Measurements from ENCODE around the gene NXN. TPM values are rescaled to one million over a fixed set of nuclear protein-coding genes. Genes with fewer than 3 reads are reported as not detected.

The NXN gene
- total RNA-seq, 6 experiments from 2014 or later = 2.7 to 9.5 (median 8.0) TPM

- no peak for TF ChIP-seq CTCF (IDR thresholded peaks at IDR 0.05)
- TF ChIP-seq POLR2A (IDR thresholded peaks at IDR 0.05) = no peak
- Histone ChIP-seq H3K27me3 (no peaks in the 10 kb centered on the region), H3K27ac (no peak overlapping the region), H3K36me3 (no peaks in the 10 kb centered on the region), H3K4me3 (no peak overlapping the region), H3K9me3 (no peaks in the 10 kb centered on the region), H3K4me1 (peaks cover 0 to 14% (median 3%) of the 10 kb centered on the region in 4 donors)
- WGBS (ENCODE audit: insufficient coverage, low coverage, low lambda C conversion rate, missing lambda C conversion rate) = 57% methylated on average over 5 of the region's 10 CpGs
- DNase-seq (no peak), ATAC-seq (no peak)
- intact Hi-C loops (cut with DNase I) = no loop called here
Observed at GRCh38 chr17:852349-852748, 127.2 kb downstream of the NXN start.

GRCh38 chr17:851924-852323 is 127.7 kb downstream of the NXN start:
- ATAC-seq (no peak), DNase-seq (no peak)
- H3K27me3 ChIP-seq = no peaks in the 10 kb centered on the region
- H3K4me1 ChIP-seq = peaks cover 0 to 14% (median 3%) of the 10 kb centered on the region in 4 donors
- 81% methylated on average over 7 of the region's 13 CpGs for WGBS (ENCODE audit: insufficient coverage, low coverage, low lambda C conversion rate, missing lambda C conversion rate)
- intact Hi-C loops (cut with DNase I) = no loop called here
- no peak overlapping the region for H3K4me3 ChIP-seq
- no peaks in the 10 kb centered on the region for H3K36me3 ChIP-seq
- no peaks in the 10 kb centered on the region for H3K9me3 ChIP-seq
- H3K27ac ChIP-seq = no peak overlapping the region
- TF ChIP-seq POLR2A (IDR thresholded peaks at IDR 0.05) = no peak
- TF ChIP-seq CTCF (IDR thresholded peaks at IDR 0.05) = no peak

GRCh38 chr17:850851-851763 is 128.5 kb downstream of the NXN start:
- H3K36me3 ChIP-seq = no peaks in the 10 kb centered on the region
- TF ChIP-seq CTCF (IDR thresholded peaks at IDR 0.05) (no peak), POLR2A (IDR thresholded peaks at IDR 0.05) (no peak)
- ATAC-seq = no peak
- DNase-seq = no peak
- 60% methylated on average over 20 of the region's 30 CpGs for WGBS (ENCODE audit: insufficient coverage, low coverage, low lambda C conversion rate, missing lambda C conversion rate)
- no peaks in the 10 kb centered on the region for H3K27me3 ChIP-seq
- no peaks in the 10 kb centered on the region for H3K9me3 ChIP-seq
- intact Hi-C loops (cut with DNase I) = no loop called here
- H3K4me3 ChIP-seq = no peak overlapping the region
- no peak overlapping the region for H3K27ac ChIP-seq
- H3K4me1 ChIP-seq = peaks cover 0 to 13% (median 3%) of the 10 kb centered on the region in 4 donors

GRCh38 chr17:850086-850850 is 129.3 kb downstream of the NXN start:
- H3K9me3 ChIP-seq = no peaks in the 10 kb centered on the region
- H3K27me3 ChIP-seq = no peaks in the 10 kb centered on the region
- H3K4me3 ChIP-seq = no peak overlapping the region
- TF ChIP-seq POLR2A (IDR thresholded peaks at IDR 0.05) = no peak
- TF ChIP-seq CTCF (IDR thresholded peaks at IDR 0.05) = no peak
- DNase-seq (no peak), ATAC-seq (no peak)
- intact Hi-C loops (cut with DNase I) = no loop called here
- H3K4me1 ChIP-seq = peaks cover 0 to 5% (median 0%) of the 10 kb centered on the region in 4 donors
- 81% methylated on average over 9 of the region's 25 CpGs for WGBS (ENCODE audit: insufficient coverage, low coverage, low lambda C conversion rate, missing lambda C conversion rate)
- H3K27ac ChIP-seq = no peak overlapping the region
- no peaks in the 10 kb centered on the region for H3K36me3 ChIP-seq
